Fibroblast of lung (primary cell): ENCODE measurements around the gene FKBP1A. TPM values are rescaled to one million over a fixed set of nuclear protein-coding genes. Genes with fewer than 3 reads are reported as not detected.

ENCODE experiments used
- DNase-seq, 2 donors: peaks; one replicate each; pipeline versions ENCODE4 v3.0.0 to v3.0.0-alpha.2; 2010; ENCODE audit warnings: low read depth in 2 of 2
- H2AFZ ChIP-seq: 2 replicates; pipeline ENCODE4 v1.5.1; 2012; ENCODE audit warnings: low read length, control low read depth, inconsistent platforms
- H3K27ac ChIP-seq: 2 replicates; pipeline ENCODE4 v1.5.1; 2011; ENCODE audit warnings: low read length, control low read depth; ENCODE audit not compliant: insufficient read depth
- H3K27me3 ChIP-seq: 2 replicates; pipeline ENCODE4 v1.5.1; 2011; ENCODE audit warnings: mild to moderate bottlenecking, low read length; ENCODE audit not compliant: control insufficient read depth, insufficient read depth
- H3K36me3 ChIP-seq: 2 replicates; pipeline ENCODE4 v1.5.1; 2011; ENCODE audit warnings: low read length; ENCODE audit not compliant: control insufficient read depth, insufficient read depth
- H3K4me1 ChIP-seq: 2 replicates; pipeline ENCODE4 v1.5.1; 2011; ENCODE audit warnings: low read length; ENCODE audit not compliant: control insufficient read depth, insufficient read depth; ENCODE audit errors: extremely low read depth
- H3K4me2 ChIP-seq: 2 replicates; pipeline ENCODE4 v1.5.1; 2011; ENCODE audit warnings: low read length, control low read depth; ENCODE audit not compliant: insufficient read depth; ENCODE audit errors: extremely low read depth
- H3K4me3 ChIP-seq, 4 experiments: fragments of 200-600 bp in 1 of 4; sonication (generic) in 1 of 4; replicated peaks in 1 of 4; 2 replicates each; pipeline ENCODE4 v1.5.1; 2011 to 2016; ENCODE audit warnings: low read length in 4 of 4, low read depth in 3 of 4, mild to moderate bottlenecking in 3 of 4, control low read depth in 2 of 4, inconsistent platforms in 1 of 4, mixed read lengths in 1 of 4; ENCODE audit not compliant: insufficient read depth in 1 of 4; ENCODE audit errors: control extremely low read depth in 1 of 4
- H3K79me2 ChIP-seq: 2 replicates; pipeline ENCODE4 v1.5.1; 2012; ENCODE audit warnings: mild to moderate bottlenecking, low read length, inconsistent platforms; ENCODE audit not compliant: control insufficient read depth, insufficient read depth
- H3K9ac ChIP-seq: 2 replicates; pipeline ENCODE4 v1.5.1; 2011; ENCODE audit warnings: mild to moderate bottlenecking, low read length, control low read depth; ENCODE audit not compliant: insufficient read depth
- H3K9me3 ChIP-seq: 2 replicates; pipeline ENCODE4 v1.5.1; 2012; ENCODE audit warnings: low read depth, low read length; ENCODE audit not compliant: control insufficient read depth, insufficient read depth
- H4K20me1 ChIP-seq: 2 replicates; pipeline ENCODE4 v1.5.1; 2011; ENCODE audit warnings: low read length; ENCODE audit not compliant: control insufficient read depth, insufficient read depth; ENCODE audit errors: extremely low read depth
- CTCF ChIP-seq, 2 donors: IDR thresholded peaks in 1 of 2; conservative IDR thresholded peaks in 1 of 2; 1 replicate in 1 of 2; 2 replicates in 1 of 2; pipeline ENCODE4 v1.5.1; 2011 to 2012; ENCODE audit warnings: low read length in 2 of 2, control low read depth in 1 of 2, inconsistent platforms in 1 of 2, low read depth in 1 of 2, mild to moderate bottlenecking in 1 of 2
- EZH2 ChIP-seq: IDR thresholded peaks from 2 replicates; pipeline ENCODE4 v1.5.1; 2012; ENCODE audit warnings: low read length, control low read depth, mild to moderate bottlenecking; ENCODE audit errors: missing control alignments
- polyA plus RNA-seq, 2 donors: library from polyadenylated mRNA; depleted of rRNA in 1 of 2; stranded (reverse) in 1 of 2; unstranded in 1 of 2; fragments of >200 nt; gene quantifications; 2 replicates each; pipeline ENCODE4 v1.2.1, GENCODE V29; 2011 to 2012; ENCODE audit warnings: missing spikeins in 1 of 2
- total RNA-seq: library from RNA; depleted of rRNA; stranded (reverse); fragments of >200 nt; gene quantifications from 2 replicates; pipeline ENCODE4 v1.2.1, GENCODE V29; 2014

Gene FKBP1A
- total and polyA plus RNA-seq, 2 donors (not counting 1 experiment from before 2014, with no cell fraction given) = 120 to 440 TPM

GRCh38 chr20:1396702-1397101 is 3.8 kb upstream of the FKBP1A start:
- Histone ChIP-seq H3K36me3 (no peaks in the 10 kb centered on the region), H3K9ac (no peak overlapping the region), H3K4me2 (no peak overlapping the region), H3K27ac (no peak overlapping the region), H3K4me3 (no peak overlapping the region), H3K27me3 (no peaks in the 10 kb centered on the region), H3K9me3 (no peaks in the 10 kb centered on the region), H4K20me1 (no peaks in the 10 kb centered on the region), H3K4me1 (peaks cover 3% of the 10 kb centered on the region), H3K79me2 (peaks cover 11% of the 10 kb centered on the region), H2AFZ (no peak overlapping the region)
- no peak for DNase-seq
- no peak for TF ChIP-seq CTCF (conservative IDR thresholded peaks at IDR 0.05 in 1 of 2, IDR thresholded peaks at IDR 0.05 in 1 of 2; ENCODE audit: low read depth in 1 of 2, low read length in 2 of 2)
- TF ChIP-seq EZH2 = no peak

- Histone ChIP-seq H3K9me3 (no peaks in the 10 kb centered on the region), H3K79me2 (peaks cover 15% of the 10 kb centered on the region), H3K27ac (no peak overlapping the region), H3K27me3 (no peaks in the 10 kb centered on the region), H3K4me2 (no peak overlapping the region), H2AFZ (no peak overlapping the region), H3K4me1 (peaks cover 5% of the 10 kb centered on the region), H3K36me3 (no peaks in the 10 kb centered on the region), H3K4me3 (no peak overlapping the region), H3K9ac (no peak overlapping the region), H4K20me1 (no peaks in the 10 kb centered on the region)
- no peak for DNase-seq
- TF ChIP-seq CTCF (conservative IDR thresholded peaks at IDR 0.05 in 1 of 2, IDR thresholded peaks at IDR 0.05 in 1 of 2; ENCODE audit: low read depth in 1 of 2, low read length in 2 of 2) (no peak), EZH2 (no peak)
These were observed 3.4 kb upstream of the FKBP1A start for GRCh38 chr20:1396264-1396663.

GRCh38 chr20:1394686-1395085 is 1.8 kb upstream of the FKBP1A start:
- H3K4me1 ChIP-seq = peaks cover 10% of the 10 kb centered on the region
- H3K36me3 ChIP-seq = peaks cover 2% of the 10 kb centered on the region
- H3K9me3 ChIP-seq = no peaks in the 10 kb centered on the region
- no peak overlapping the region for H3K9ac ChIP-seq
- H3K27ac ChIP-seq = no peak overlapping the region
- no peak for DNase-seq
- H3K79me2 ChIP-seq = peaks cover 30% of the 10 kb centered on the region
- H3K4me2 ChIP-seq = no peak overlapping the region
- no peak overlapping the region for H2AFZ ChIP-seq
- H3K4me3 ChIP-seq = no peak overlapping the region
- no peaks in the 10 kb centered on the region for H3K27me3 ChIP-seq
- TF ChIP-seq CTCF (conservative IDR thresholded peaks at IDR 0.05 in 1 of 2, IDR thresholded peaks at IDR 0.05 in 1 of 2; ENCODE audit: low read depth in 1 of 2, low read length in 2 of 2) (no peak), EZH2 (no peak)
- H4K20me1 ChIP-seq = no peaks in the 10 kb centered on the region
